Measurements from ENCODE around the gene ATL2.

DNA sequence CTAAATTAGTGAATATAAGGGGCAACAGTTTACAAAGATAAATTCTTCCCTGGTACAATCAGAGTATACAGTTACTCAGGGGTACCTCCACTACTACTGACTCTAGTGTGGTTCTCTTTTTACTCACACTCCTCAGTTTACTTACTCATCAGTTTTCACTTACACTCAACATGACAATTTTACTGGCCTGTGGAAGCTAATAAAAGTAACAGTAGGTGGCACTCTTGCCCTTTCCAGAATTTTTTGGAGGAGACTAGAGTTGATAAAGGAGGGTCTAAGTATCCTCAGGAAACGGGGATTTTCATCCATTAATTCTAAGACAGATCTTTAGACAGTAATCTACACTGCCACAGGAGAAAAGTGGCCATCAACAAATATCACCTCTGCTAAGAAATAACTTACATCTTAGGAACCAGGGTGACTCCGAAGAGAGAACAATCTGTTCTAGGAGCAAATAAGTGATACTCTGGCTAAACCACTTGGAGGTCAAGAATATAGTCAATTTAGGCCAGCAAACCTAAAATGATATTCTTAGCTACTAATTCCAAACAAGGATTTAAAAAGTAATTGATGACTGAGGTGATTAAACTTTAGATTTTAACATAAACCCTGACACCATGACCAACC is 61.3 kb downstream of the ATL2 start:
- TF ChIP-seq POLR2A (IDR thresholded peaks at IDR 0.05): no peak
- TF ChIP-seq, protein P1, sequence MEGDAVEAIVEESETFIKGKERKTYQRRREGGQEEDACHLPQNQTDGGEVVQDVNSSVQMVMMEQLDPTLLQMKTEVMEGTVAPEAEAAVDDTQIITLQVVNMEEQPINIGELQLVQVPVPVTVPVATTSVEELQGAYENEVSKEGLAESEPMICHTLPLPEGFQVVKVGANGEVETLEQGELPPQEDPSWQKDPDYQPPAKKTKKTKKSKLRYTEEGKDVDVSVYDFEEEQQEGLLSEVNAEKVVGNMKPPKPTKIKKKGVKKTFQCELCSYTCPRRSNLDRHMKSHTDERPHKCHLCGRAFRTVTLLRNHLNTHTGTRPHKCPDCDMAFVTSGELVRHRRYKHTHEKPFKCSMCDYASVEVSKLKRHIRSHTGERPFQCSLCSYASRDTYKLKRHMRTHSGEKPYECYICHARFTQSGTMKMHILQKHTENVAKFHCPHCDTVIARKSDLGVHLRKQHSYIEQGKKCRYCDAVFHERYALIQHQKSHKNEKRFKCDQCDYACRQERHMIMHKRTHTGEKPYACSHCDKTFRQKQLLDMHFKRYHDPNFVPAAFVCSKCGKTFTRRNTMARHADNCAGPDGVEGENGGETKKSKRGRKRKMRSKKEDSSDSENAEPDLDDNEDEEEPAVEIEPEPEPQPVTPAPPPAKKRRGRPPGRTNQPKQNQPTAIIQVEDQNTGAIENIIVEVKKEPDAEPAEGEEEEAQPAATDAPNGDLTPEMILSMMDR (IDR thresholded peaks at IDR 0.05 in 4 of 5, conservative IDR thresholded peaks at IDR 0.05 in 1 of 5): peak; percentile 42 to 79 (median 70)

Measured in gastrocnemius medialis (tissue), 4 donors.